NCI-H146 treated with DMSO at 0.1 percent for 48 hours (cell line): Measurements from ENCODE around the gene SOST.

ENCODE experiments used
- DNase-seq: peaks from one replicate; lab custom pipeline; 2025; ENCODE audit not compliant: unreplicated experiment; lab: John Stamatoyannopoulos, UW

SOST gene

GRCh38 chr17:43745541-43745940 is 13.1 kb downstream of the SOST start:
- DNase-seq: no peak

- DNase-seq: no peak
These were observed 17.0 kb downstream of the SOST start for GRCh38 chr17:43741636-43742035.

- DNase-seq: no peak
These were observed 18.1 kb downstream of the SOST start for GRCh38 chr17:43740541-43740940.

GRCh38 chr17:43737722-43738121 is 20.9 kb downstream of the SOST start:
- no peak for DNase-seq

GRCh38 chr17:43736389-43736788 is 22.2 kb downstream of the SOST start:
- DNase-seq: no peak

GRCh38 chr17:43734376-43734775 is 24.2 kb downstream of the SOST start:
- no peak for DNase-seq

- no peak for DNase-seq
These were observed 24.6 kb downstream of the SOST start for GRCh38 chr17:43733956-43734355.

GRCh38 chr17:43732958-43733357 is 25.6 kb downstream of the SOST start:
- DNase-seq: no peak

GRCh38 chr17:43728081-43728480 is 30.5 kb downstream of the SOST start:
- no peak for DNase-seq

GRCh38 chr17:43723697-43724359 is 34.8 kb downstream of the SOST start:
- no peak for DNase-seq

GRCh38 chr17:43722870-43723665 is 35.5 kb downstream of the SOST start:
- DNase-seq: no peak

GRCh38 chr17:43722269-43722619 is 36.3 kb downstream of the SOST start:
- no peak for DNase-seq

- DNase-seq: no peak
These were observed 36.9 kb downstream of the SOST start for GRCh38 chr17:43721537-43722268.

- DNase-seq: no peak
These were observed 38.1 kb downstream of the SOST start for GRCh38 chr17:43720311-43721060.

GRCh38 chr17:43719578-43719977 is 39.0 kb downstream of the SOST start:
- DNase-seq: no peak

- DNase-seq: peak; percentile 79
These were observed 40.0 kb downstream of the SOST start for GRCh38 chr17:43718544-43718943.

GRCh38 chr17:43717913-43718312 is 40.7 kb downstream of the SOST start:
- DNase-seq: no peak

GRCh38 chr17:43714465-43715149 is 44.0 kb downstream of the SOST start:
- no peak for DNase-seq

- peak; percentile 21 for DNase-seq
These were observed 45.0 kb downstream of the SOST start for GRCh38 chr17:43713494-43714162.

- no peak for DNase-seq
These were observed 46.2 kb downstream of the SOST start for GRCh38 chr17:43712397-43712796.
